Neural cell (in vitro differentiated cells): Measurements from ENCODE around the gene PELO. TPM values are rescaled to one million over a fixed set of nuclear protein-coding genes. Genes with fewer than 3 reads are reported as not detected.

Experiments
- H2AFZ ChIP-seq: fragments of 200-600, 300-800 bp; sonication (generic), shearing (Covaris generic); 2 replicates; pipeline ENCODE4 v1.6.0; 2014; ENCODE audit warnings: low read depth, mild to moderate bottlenecking, antibody characterized with exemption, low read length, moderate library complexity
- H3F3A ChIP-seq: fragments of 200-600 bp; shearing (Covaris generic); 2 replicates; pipeline ENCODE4 v1.6.1; 2016; ENCODE audit warnings: mild to moderate bottlenecking, moderate library complexity, mixed read lengths, antibody characterized with exemption, low read length; ENCODE audit not compliant: insufficient read depth, poor library complexity, severe bottlenecking
- H3K27ac ChIP-seq: fragments of 200-600, 300-800 bp; sonication (generic), shearing (Covaris generic); 2 replicates; pipeline ENCODE4 v1.5.1; 2014; ENCODE audit warnings: mild to moderate bottlenecking, low read length, moderate library complexity
- H3K27me3 ChIP-seq: fragments of 300-800, 200-600 bp; sonication (generic), shearing (Covaris generic); 2 replicates; pipeline ENCODE4 v1.6.0; 2014; ENCODE audit warnings: mild to moderate bottlenecking, low read depth, low read length, moderate library complexity; ENCODE audit not compliant: insufficient read depth
- H3K36me3 ChIP-seq: fragments of 300-800, 200-600 bp; sonication (generic), shearing (Covaris generic); 2 replicates; pipeline ENCODE4 v1.5.1; 2014; ENCODE audit warnings: mild to moderate bottlenecking, antibody characterized with exemption, low read length, moderate library complexity; ENCODE audit not compliant: insufficient read depth
- H3K4me2 ChIP-seq: fragments of 300-800, 200-600 bp; sonication (generic), shearing (Covaris generic); 2 replicates; pipeline ENCODE4 v1.6.0; 2014; ENCODE audit warnings: mild to moderate bottlenecking, low read length
- H3K4me3 ChIP-seq: fragments of 300-800, 200-600 bp; sonication (generic), shearing (Covaris generic); 2 replicates; pipeline ENCODE4 v1.5.1; 2014; ENCODE audit warnings: mild to moderate bottlenecking, low read length, moderate library complexity
- H3K79me2 ChIP-seq: fragments of 200-600 bp; shearing (Covaris generic); replicated peaks from 2 replicates; pipeline ENCODE4 v1.6.0; 2014; ENCODE audit warnings: mild to moderate bottlenecking, low read length, moderate library complexity; ENCODE audit not compliant: insufficient read depth
- H3K9ac ChIP-seq: fragments of 300-800, 200-600 bp; sonication (generic), shearing (Covaris generic); 2 replicates; pipeline ENCODE4 v1.6.1; 2016; ENCODE audit warnings: mild to moderate bottlenecking, low read length, mixed read lengths
- H3K9me2 ChIP-seq: fragments of 200-600 bp; shearing (Covaris generic); 2 replicates; pipeline ENCODE4 v1.6.1; 2016; ENCODE audit warnings: mild to moderate bottlenecking, low read length, mixed read lengths; ENCODE audit not compliant: insufficient read depth
- H3K9me3 ChIP-seq: fragments of 200-600, 300-800 bp; sonication (generic), shearing (Covaris generic); 2 replicates; pipeline ENCODE4 v1.6.1; 2016; ENCODE audit warnings: mild to moderate bottlenecking, mixed run types, low read length, moderate library complexity, mixed read lengths
- H4K20me1 ChIP-seq: fragments of 200-600 bp; shearing (Covaris generic); 2 replicates; pipeline ENCODE4 v1.6.1; 2016; ENCODE audit warnings: mild to moderate bottlenecking, mixed run types; ENCODE audit not compliant: insufficient read depth
- CTCF ChIP-seq: fragments of 450-650 bp; IDR thresholded peaks from 2 replicates; pipeline ENCODE4 v1.5.1; 2014; ENCODE audit warnings: antibody characterized with exemption, mild to moderate bottlenecking, moderate library complexity; ENCODE audit not compliant: poor library complexity, severe bottlenecking
- EZH2 ChIP-seq: fragments of 200-600, 300-800 bp; shearing (Covaris generic), sonication (generic); IDR thresholded peaks from 2 replicates; pipeline ENCODE4 v1.6.1; 2014; ENCODE audit warnings: antibody characterized with exemption, low read length, borderline replicate concordance, mild to moderate bottlenecking; ENCODE audit not compliant: insufficient read depth, poor library complexity, severe bottlenecking
- MXI1 ChIP-seq: fragments of 450-650 bp; conservative IDR thresholded peaks from 2 replicates; pipeline ENCODE4 v1.6.1; 2014; ENCODE audit warnings: antibody characterized with exemption, mild to moderate bottlenecking; ENCODE audit not compliant: poor library complexity, severe bottlenecking
- POLR2AphosphoS5 ChIP-seq: IDR thresholded peaks from 2 replicates; pipeline ENCODE4 v1.6.1; 2012
- RAD21 ChIP-seq: fragments of 450-650 bp; conservative IDR thresholded peaks from 2 replicates; pipeline ENCODE4 v1.6.1; 2014; ENCODE audit warnings: antibody characterized with exemption, mild to moderate bottlenecking, moderate library complexity
- REST ChIP-seq: IDR thresholded peaks from 2 replicates; pipeline ENCODE4 v1.6.1; 2012; ENCODE audit warnings: borderline replicate concordance
- TAF1 ChIP-seq: IDR thresholded peaks from 2 replicates; pipeline ENCODE4 v1.6.1; 2012; ENCODE audit warnings: low read depth
- polyA plus RNA-seq: library from polyadenylated mRNA; depleted of rRNA; stranded (reverse); fragments of >200 nt; gene quantifications from 2 replicates; pipeline ENCODE4 v1.2.3, GENCODE V29; 2014

Gene PELO
- polyA plus RNA-seq, 1 donor from 2014 or later = 10.5 TPM

GRCh38 chr5:52754051-52754450, 33.7 kb upstream of the PELO start:
- Histone ChIP-seq H3F3A (no peaks in the 10 kb centered on the region), H3K27me3 (no peaks in the 10 kb centered on the region), H3K36me3 (no peaks in the 10 kb centered on the region), H3K9me3 (no peaks in the 10 kb centered on the region), H3K4me3 (no peak overlapping the region), H3K79me2 (no peaks in the 10 kb centered on the region), H3K9ac (no peak overlapping the region), H3K9me2 (no peaks in the 10 kb centered on the region), H2AFZ (no peak overlapping the region), H4K20me1 (no peaks in the 10 kb centered on the region), H3K27ac (no peak overlapping the region), H3K4me2 (no peak overlapping the region)
- TF ChIP-seq EZH2 (no peak), REST (no peak)

GRCh38 chr5:52757527-52757926, 30.2 kb upstream of the PELO start:
- no peaks in the 10 kb centered on the region for H3K36me3 ChIP-seq
- no peak overlapping the region for H3K4me3 ChIP-seq
- H3K9ac ChIP-seq = no peak overlapping the region
- no peaks in the 10 kb centered on the region for H3K79me2 ChIP-seq
- H3F3A ChIP-seq = no peaks in the 10 kb centered on the region
- H3K4me2 ChIP-seq = no peak overlapping the region
- no peaks in the 10 kb centered on the region for H3K27me3 ChIP-seq
- H3K27ac ChIP-seq = no peak overlapping the region
- no peaks in the 10 kb centered on the region for H3K9me2 ChIP-seq
- TF ChIP-seq RAD21 = no peak
- no peak for TF ChIP-seq TAF1
- TF ChIP-seq MXI1 = no peak
- TF ChIP-seq CTCF = no peak
- TF ChIP-seq REST = no peak
- no peak for TF ChIP-seq EZH2
- TF ChIP-seq POLR2AphosphoS5 = no peak
- H2AFZ ChIP-seq = no peak overlapping the region
- H4K20me1 ChIP-seq = no peaks in the 10 kb centered on the region
- H3K9me3 ChIP-seq = no peaks in the 10 kb centered on the region
